Trophoblast cell (in vitro differentiated cells and primary cell): ENCODE results near the gene UHMK1.

Source experiments
- DNase-seq, 2 donors: peaks; one replicate each; pipeline ENCODE4 v3.0.0-alpha.2; 2016
- H2AFZ ChIP-seq: 2 replicates; pipeline ENCODE4 v1.6.1; 2013; ENCODE audit warnings: low read length, moderate library complexity, mild to moderate bottlenecking; ENCODE audit not compliant: insufficient read depth, poor library complexity
- H2AK5ac ChIP-seq: 2 replicates; pipeline ENCODE4 v1.6.1; 2013; ENCODE audit warnings: mild to moderate bottlenecking, low read length
- H2BK120ac ChIP-seq: 2 replicates; pipeline ENCODE4 v1.6.1; 2013; ENCODE audit warnings: low read length, mild to moderate bottlenecking, moderate library complexity; ENCODE audit not compliant: insufficient read depth, poor library complexity
- H2BK12ac ChIP-seq: 2 replicates; pipeline ENCODE4 v1.6.1; 2013; ENCODE audit warnings: mild to moderate bottlenecking, low read length, moderate library complexity
- H2BK5ac ChIP-seq: 2 replicates; pipeline ENCODE4 v1.6.1; 2013; ENCODE audit warnings: low read length, low read depth, moderate library complexity, mild to moderate bottlenecking; ENCODE audit not compliant: poor library complexity
- H3K14ac ChIP-seq: 2 replicates; pipeline ENCODE4 v1.6.1; 2013; ENCODE audit warnings: mild to moderate bottlenecking, low read length
- H3K18ac ChIP-seq: 2 replicates; pipeline ENCODE4 v1.6.1; 2013; ENCODE audit warnings: mild to moderate bottlenecking, low read length
- H3K23ac ChIP-seq: 2 replicates; pipeline ENCODE4 v1.6.1; 2013; ENCODE audit warnings: low read length
- H3K27ac ChIP-seq: 2 replicates; pipeline ENCODE4 v1.5.1; 2013; ENCODE audit warnings: low read depth, mild to moderate bottlenecking, inconsistent platforms, low read length, moderate library complexity
- H3K27me3 ChIP-seq: 2 replicates; pipeline ENCODE4 v1.6.1; 2013; ENCODE audit warnings: inconsistent platforms, mild to moderate bottlenecking, low read length, moderate library complexity; ENCODE audit not compliant: insufficient read depth
- H3K36me3 ChIP-seq, 2 experiments: 1 replicate in 1 of 2; 2 replicates in 1 of 2; pipeline ENCODE4 v1.6.1; 2013; ENCODE audit warnings: low read length in 2 of 2, mild to moderate bottlenecking in 2 of 2, moderate library complexity in 1 of 2; ENCODE audit not compliant: insufficient read depth in 2 of 2, control insufficient read depth in 1 of 2
- H3K4ac ChIP-seq: 2 replicates; pipeline ENCODE4 v1.6.1; 2013; ENCODE audit warnings: low read depth, mild to moderate bottlenecking, low read length, moderate library complexity
- H3K4me1 ChIP-seq, 2 experiments: 1 replicate in 1 of 2; 2 replicates in 1 of 2; pipeline ENCODE4 v1.6.1; 2013; ENCODE audit warnings: low read length in 2 of 2, mild to moderate bottlenecking in 2 of 2, moderate library complexity in 1 of 2; ENCODE audit not compliant: insufficient read depth in 2 of 2, control insufficient read depth in 1 of 2
- H3K4me2 ChIP-seq: 2 replicates; pipeline ENCODE4 v1.6.1; 2013; ENCODE audit warnings: inconsistent platforms, mild to moderate bottlenecking, low read length, moderate library complexity
- H3K4me3 ChIP-seq: 2 replicates; pipeline ENCODE4 v1.5.1; 2013; ENCODE audit warnings: mild to moderate bottlenecking, low read depth, low read length, inconsistent platforms
- H3K79me1 ChIP-seq: one replicate; pipeline ENCODE4 v1.6.1; 2013; ENCODE audit warnings: low read length
- H3K79me2 ChIP-seq: 2 replicates; pipeline ENCODE4 v1.6.1; 2013; ENCODE audit warnings: low read length, mild to moderate bottlenecking; ENCODE audit not compliant: control insufficient read depth, insufficient read depth, poor library complexity
- H3K9ac ChIP-seq: 2 replicates; pipeline ENCODE4 v1.6.1; 2013; ENCODE audit warnings: mild to moderate bottlenecking, low read length
- H3K9me3 ChIP-seq: 2 replicates; pipeline ENCODE4 v1.6.1; 2013; ENCODE audit warnings: low read depth, mild to moderate bottlenecking, control low read depth, inconsistent platforms, low read length; ENCODE audit not compliant: insufficient read depth
- H4K12ac ChIP-seq: 2 replicates; pipeline ENCODE4 v1.6.1; 2013; ENCODE audit warnings: low read depth, mild to moderate bottlenecking, low read length, moderate library complexity
- H4K8ac ChIP-seq: 2 replicates; pipeline ENCODE4 v1.6.1; 2013; ENCODE audit warnings: low read depth, mild to moderate bottlenecking, low read length, moderate library complexity
- H4K91ac ChIP-seq: one replicate; pipeline ENCODE4 v1.6.1; 2013; ENCODE audit warnings: low read depth, mild to moderate bottlenecking, low read length, moderate library complexity
- WGBS: extraction: QIAGEN DNeasy Blood & Tissue Kit; methylation state at CpG from one replicate; pipeline ENCODE4 v1.1.7; 2013; ENCODE audit warnings: missing lambda C conversion rate; ENCODE audit not compliant: insufficient read length, insufficient coverage; ENCODE audit errors: extremely low coverage; 5-methylcytosine and 5-hydroxymethylcytosine counted together

Gene UHMK1

DNA sequence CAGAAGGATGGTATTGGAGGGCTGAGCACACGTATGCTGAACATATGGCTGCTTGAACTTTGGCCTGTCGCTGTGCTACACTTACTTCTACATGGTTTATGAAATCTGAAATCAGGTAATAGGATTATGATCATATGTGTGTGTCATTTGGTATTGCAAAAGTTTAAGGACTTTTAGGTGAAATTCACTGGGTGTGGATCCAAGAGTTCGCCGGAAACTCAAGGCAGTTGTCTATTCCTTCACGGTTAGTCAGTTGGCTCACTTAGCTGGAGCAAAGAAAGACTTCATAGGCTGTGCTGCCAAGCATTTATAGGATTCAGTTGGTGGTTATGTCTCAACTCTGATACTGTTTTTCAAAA lies 64.8 kb downstream of the UHMK1 start:
- no peak overlapping the region for H3K27ac ChIP-seq
- peaks cover 9% of the 10 kb centered on the region for H3K79me1 ChIP-seq
- no peak overlapping the region for H3K4ac ChIP-seq
- H2AK5ac ChIP-seq, result no peak overlapping the region
- no peak overlapping the region for H3K14ac ChIP-seq
- H4K91ac ChIP-seq, result no peak overlapping the region
- no peak overlapping the region for H2BK5ac ChIP-seq
- H3K9me3 ChIP-seq, result peaks cover 2% of the 10 kb centered on the region
- H3K4me3 ChIP-seq, result no peak overlapping the region
- H3K18ac ChIP-seq, result no peak overlapping the region
- H3K79me2 ChIP-seq, result peaks cover 7% of the 10 kb centered on the region
- no peak overlapping the region for H3K23ac ChIP-seq
- H3K36me3 ChIP-seq, result peaks cover 2 to 7% of the 10 kb centered on the region in 2 experiments
- no peak overlapping the region for H2BK120ac ChIP-seq
- H2AFZ ChIP-seq, result peak overlapping the region; percentile 17
- H4K8ac ChIP-seq, result no peak overlapping the region
- H3K27me3 ChIP-seq, result no peaks in the 10 kb centered on the region
- H3K9ac ChIP-seq, result no peak overlapping the region
- H2BK12ac ChIP-seq, result no peak overlapping the region
- peaks cover 2 to 3% of the 10 kb centered on the region in 2 experiments for H3K4me1 ChIP-seq
- DNase-seq, result peak; percentile 34 to 63
- H3K4me2 ChIP-seq, result peak overlapping the region; percentile 90
- H4K12ac ChIP-seq, result no peak overlapping the region
- no CpG with 5 or more reads among the region's 5 CpGs for WGBS

DNA sequence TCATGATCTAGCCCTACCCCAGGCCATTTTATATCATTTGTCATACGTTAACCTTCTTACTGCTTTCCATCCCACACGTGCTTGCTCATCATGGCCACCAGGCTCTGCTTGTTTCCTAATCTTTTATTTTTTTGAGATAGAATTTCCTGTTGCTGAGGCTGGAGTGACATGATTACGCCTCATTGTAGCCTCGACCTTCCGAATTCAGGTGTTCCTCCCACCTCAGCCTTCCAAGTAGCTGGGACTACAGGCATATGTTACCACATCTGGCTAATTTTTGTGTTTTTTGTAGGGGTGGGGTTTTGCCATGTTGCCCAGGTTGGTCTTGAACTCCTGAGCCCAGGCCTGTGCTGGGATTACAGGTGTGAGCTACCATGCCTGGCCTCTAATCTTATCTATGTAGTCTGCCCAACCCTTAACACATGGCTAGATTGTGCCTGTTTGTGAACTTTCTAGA lies 67.2 kb downstream of the UHMK1 start:
- Histone ChIP-seq H3K14ac (no peak overlapping the region), H3K23ac (no peak overlapping the region), H3K9me3 (peaks cover 2% of the 10 kb centered on the region), H3K9ac (no peak overlapping the region), H3K4me1 (peaks cover 2 to 3% of the 10 kb centered on the region in 2 experiments), H2BK12ac (no peak overlapping the region), H3K4me3 (no peak overlapping the region), H3K18ac (peak overlapping the region; percentile 65), H3K4ac (no peak overlapping the region), H3K4me2 (no peak overlapping the region), H2BK120ac (no peak overlapping the region), H3K27ac (no peak overlapping the region), H3K36me3 (peaks cover 5 to 10% of the 10 kb centered on the region in 2 experiments), H4K91ac (no peak overlapping the region), H2AFZ (no peak overlapping the region), H3K27me3 (no peaks in the 10 kb centered on the region), H4K8ac (no peak overlapping the region), H3K79me1 (peaks cover 9% of the 10 kb centered on the region), H4K12ac (peak overlapping the region; percentile 43), H2AK5ac (no peak overlapping the region), H3K79me2 (peaks cover 7% of the 10 kb centered on the region), H2BK5ac (no peak overlapping the region)
- DNase-seq, result no peak
- no CpG with 5 or more reads among the region's 5 CpGs for WGBS

DNA sequence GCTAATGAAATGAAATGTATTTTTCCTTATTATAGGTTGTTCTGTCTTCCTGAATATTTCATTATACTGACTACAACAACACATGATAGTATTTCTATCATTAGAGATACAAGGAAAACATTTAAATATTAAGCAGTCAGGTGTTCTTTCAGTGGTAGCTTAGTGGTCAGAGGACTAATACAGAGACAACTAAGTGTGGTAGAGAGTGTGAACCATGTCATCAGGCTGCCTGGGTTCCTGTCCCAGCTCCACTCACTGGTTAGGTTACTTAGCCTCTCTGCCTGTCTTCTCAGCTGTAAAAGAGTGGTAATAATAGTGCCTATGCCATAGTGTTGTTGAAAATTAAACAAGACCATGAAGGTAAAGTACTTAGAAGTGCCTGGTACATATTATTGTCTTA lies 67.8 kb downstream of the UHMK1 start:
- no peak overlapping the region for H3K14ac ChIP-seq
- H3K4ac ChIP-seq, result no peak overlapping the region
- no peak overlapping the region for H2AFZ ChIP-seq
- no peak overlapping the region for H3K23ac ChIP-seq
- no peak overlapping the region for H3K4me3 ChIP-seq
- H3K4me2 ChIP-seq, result no peak overlapping the region
- H3K4me1 ChIP-seq, result peaks cover 2 to 3% of the 10 kb centered on the region in 2 experiments
- DNase-seq, result no peak
- H3K9ac ChIP-seq, result no peak overlapping the region
- H4K12ac ChIP-seq, result no peak overlapping the region
- H3K27me3 ChIP-seq, result no peaks in the 10 kb centered on the region
- peaks cover 2% of the 10 kb centered on the region for H3K9me3 ChIP-seq
- no peak overlapping the region for H2BK5ac ChIP-seq
- no peak overlapping the region for H4K91ac ChIP-seq
- no peak overlapping the region for H2AK5ac ChIP-seq
- no peak overlapping the region for H2BK120ac ChIP-seq
- H3K36me3 ChIP-seq, result peaks cover 5 to 10% of the 10 kb centered on the region in 2 experiments
- H2BK12ac ChIP-seq, result no peak overlapping the region
- H3K79me2 ChIP-seq, result peaks cover 7% of the 10 kb centered on the region
- H3K79me1 ChIP-seq, result peaks cover 9% of the 10 kb centered on the region
- no peak overlapping the region for H3K18ac ChIP-seq
- H4K8ac ChIP-seq, result no peak overlapping the region
- no peak overlapping the region for H3K27ac ChIP-seq

DNA sequence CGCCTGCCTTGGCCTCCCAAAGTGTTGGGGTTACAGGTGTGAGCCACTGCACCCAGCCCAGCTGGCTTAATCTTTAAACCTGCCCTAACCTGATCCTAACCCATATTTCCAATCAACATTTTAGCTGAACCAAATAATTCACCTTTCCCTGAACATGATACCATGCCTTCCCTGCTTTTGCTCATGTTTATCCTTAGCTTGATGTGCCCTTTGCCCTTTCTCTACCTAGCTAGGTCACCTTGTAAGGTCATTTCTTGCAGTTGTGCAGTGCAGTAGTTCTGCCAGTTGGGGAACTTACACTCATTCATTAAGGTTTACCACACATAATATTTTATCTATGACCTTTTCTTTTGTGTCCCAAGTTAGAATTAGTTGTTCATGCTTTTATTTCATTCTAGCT lies 69.3 kb downstream of the UHMK1 start:
- Histone ChIP-seq H3K4me2 (no peak overlapping the region), H4K8ac (no peak overlapping the region), H3K27me3 (no peaks in the 10 kb centered on the region), H3K79me2 (peaks cover 1% of the 10 kb centered on the region), H3K4me3 (no peak overlapping the region), H3K18ac (no peak overlapping the region), H3K27ac (no peak overlapping the region), H2BK120ac (no peak overlapping the region), H2BK12ac (no peak overlapping the region), H2AFZ (no peak overlapping the region), H3K36me3 (peaks cover 5 to 10% of the 10 kb centered on the region in 2 experiments), H3K79me1 (peaks cover 2% of the 10 kb centered on the region), H2AK5ac (no peak overlapping the region), H3K4ac (no peak overlapping the region), H2BK5ac (no peak overlapping the region), H3K9me3 (no peaks in the 10 kb centered on the region), H3K4me1 (peaks cover 0 to 2% of the 10 kb centered on the region in 2 experiments), H3K14ac (no peak overlapping the region), H4K91ac (no peak overlapping the region), H3K23ac (no peak overlapping the region), H4K12ac (no peak overlapping the region), H3K9ac (no peak overlapping the region)
- no peak for DNase-seq
- WGBS, result no CpG with 5 or more reads among the region's 1 CpG
